Measurements from ENCODE around the gene IQGAP2.

DNA sequence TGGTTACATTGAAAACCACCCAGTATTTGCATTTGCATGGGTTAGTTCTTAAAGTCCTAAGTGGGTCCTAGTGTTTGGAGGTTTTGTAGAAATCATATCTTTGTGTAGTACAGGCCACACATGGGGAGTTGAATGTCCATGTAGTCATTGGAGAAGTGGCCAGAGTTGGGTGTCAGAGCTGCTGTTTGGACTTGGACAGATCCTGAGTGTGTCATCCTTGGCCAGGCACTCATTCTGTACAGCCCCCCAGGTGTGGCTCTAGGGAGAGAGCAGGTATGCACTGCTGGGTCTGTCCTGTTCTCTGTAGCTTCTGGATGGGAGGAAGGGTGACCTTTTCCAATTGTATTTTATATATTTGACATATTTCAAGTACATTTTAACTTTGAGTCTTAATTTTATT lies 82.4 kb downstream of the IQGAP2 start:
- TF ChIP-seq, protein P1, sequence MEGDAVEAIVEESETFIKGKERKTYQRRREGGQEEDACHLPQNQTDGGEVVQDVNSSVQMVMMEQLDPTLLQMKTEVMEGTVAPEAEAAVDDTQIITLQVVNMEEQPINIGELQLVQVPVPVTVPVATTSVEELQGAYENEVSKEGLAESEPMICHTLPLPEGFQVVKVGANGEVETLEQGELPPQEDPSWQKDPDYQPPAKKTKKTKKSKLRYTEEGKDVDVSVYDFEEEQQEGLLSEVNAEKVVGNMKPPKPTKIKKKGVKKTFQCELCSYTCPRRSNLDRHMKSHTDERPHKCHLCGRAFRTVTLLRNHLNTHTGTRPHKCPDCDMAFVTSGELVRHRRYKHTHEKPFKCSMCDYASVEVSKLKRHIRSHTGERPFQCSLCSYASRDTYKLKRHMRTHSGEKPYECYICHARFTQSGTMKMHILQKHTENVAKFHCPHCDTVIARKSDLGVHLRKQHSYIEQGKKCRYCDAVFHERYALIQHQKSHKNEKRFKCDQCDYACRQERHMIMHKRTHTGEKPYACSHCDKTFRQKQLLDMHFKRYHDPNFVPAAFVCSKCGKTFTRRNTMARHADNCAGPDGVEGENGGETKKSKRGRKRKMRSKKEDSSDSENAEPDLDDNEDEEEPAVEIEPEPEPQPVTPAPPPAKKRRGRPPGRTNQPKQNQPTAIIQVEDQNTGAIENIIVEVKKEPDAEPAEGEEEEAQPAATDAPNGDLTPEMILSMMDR (IDR thresholded peaks at IDR 0.05) = no peak
- TF ChIP-seq POLR2A (IDR thresholded peaks at IDR 0.05) = no peak

Measured in right lobe of liver (tissue), 4 donors.